NB4 (cell line): ENCODE results near the gene ABHD5.

Experiments
- DNase-seq: peaks from one replicate; pipeline ENCODE4 v3.0.0; 2010; ENCODE audit warnings: low read depth
- H3K4me3 ChIP-seq: one replicate; pipeline ENCODE4 v1.5.1; 2011; ENCODE audit warnings: mild to moderate bottlenecking, low read depth, low read length, moderate library complexity
- MYC ChIP-seq: IDR thresholded peaks from 2 replicates; pipeline ENCODE4 v1.6.1; 2011; ENCODE audit warnings: low read depth, low read length
- POLR2A ChIP-seq: IDR thresholded peaks from 2 replicates; pipeline ENCODE4 v1.6.1; 2011; ENCODE audit warnings: mild to moderate bottlenecking; ENCODE audit not compliant: insufficient read length; ENCODE audit errors: extremely low read depth
- TF ChIP-seq, protein P1 (sequence below): IDR thresholded peaks from one replicate; pipeline ENCODE4 v1.5.1; 2012; ENCODE audit warnings: low read depth, low read length
- TF ChIP-seq, protein P2 (sequence below): IDR thresholded peaks from 2 replicates; pipeline ENCODE4 v1.6.1; 2011; ENCODE audit warnings: low read depth, low read length

Gene ABHD5

DNA sequence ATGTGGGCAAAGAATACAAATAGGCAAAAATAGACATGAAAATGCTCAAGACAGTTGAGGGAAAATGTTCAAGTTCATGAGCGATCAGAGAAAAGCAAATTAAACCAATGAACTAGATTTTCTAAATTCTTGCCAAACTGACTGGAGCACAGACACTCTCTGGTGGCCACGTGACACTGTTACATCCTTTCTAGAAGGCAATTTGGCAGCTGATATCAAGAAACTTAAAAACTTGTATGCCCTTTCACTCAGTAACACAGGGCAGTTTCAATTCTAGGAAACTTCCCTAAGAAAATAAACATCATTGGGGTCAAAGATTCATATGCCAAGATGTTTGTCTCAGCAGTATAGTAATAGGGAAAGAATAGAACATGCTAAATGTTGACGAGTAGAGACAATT lies 52.2 kb downstream of the ABHD5 start:
- no peak for DNase-seq
- TF ChIP-seq POLR2A (no peak), MYC (no peak)
- TF ChIP-seq, protein P1, sequence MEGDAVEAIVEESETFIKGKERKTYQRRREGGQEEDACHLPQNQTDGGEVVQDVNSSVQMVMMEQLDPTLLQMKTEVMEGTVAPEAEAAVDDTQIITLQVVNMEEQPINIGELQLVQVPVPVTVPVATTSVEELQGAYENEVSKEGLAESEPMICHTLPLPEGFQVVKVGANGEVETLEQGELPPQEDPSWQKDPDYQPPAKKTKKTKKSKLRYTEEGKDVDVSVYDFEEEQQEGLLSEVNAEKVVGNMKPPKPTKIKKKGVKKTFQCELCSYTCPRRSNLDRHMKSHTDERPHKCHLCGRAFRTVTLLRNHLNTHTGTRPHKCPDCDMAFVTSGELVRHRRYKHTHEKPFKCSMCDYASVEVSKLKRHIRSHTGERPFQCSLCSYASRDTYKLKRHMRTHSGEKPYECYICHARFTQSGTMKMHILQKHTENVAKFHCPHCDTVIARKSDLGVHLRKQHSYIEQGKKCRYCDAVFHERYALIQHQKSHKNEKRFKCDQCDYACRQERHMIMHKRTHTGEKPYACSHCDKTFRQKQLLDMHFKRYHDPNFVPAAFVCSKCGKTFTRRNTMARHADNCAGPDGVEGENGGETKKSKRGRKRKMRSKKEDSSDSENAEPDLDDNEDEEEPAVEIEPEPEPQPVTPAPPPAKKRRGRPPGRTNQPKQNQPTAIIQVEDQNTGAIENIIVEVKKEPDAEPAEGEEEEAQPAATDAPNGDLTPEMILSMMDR: no peak
- TF ChIP-seq, protein P2, sequence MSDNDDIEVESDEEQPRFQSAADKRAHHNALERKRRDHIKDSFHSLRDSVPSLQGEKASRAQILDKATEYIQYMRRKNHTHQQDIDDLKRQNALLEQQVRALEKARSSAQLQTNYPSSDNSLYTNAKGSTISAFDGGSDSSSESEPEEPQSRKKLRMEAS: peak; percentile 49; the same call in 1 of the 2 replicates

DNA sequence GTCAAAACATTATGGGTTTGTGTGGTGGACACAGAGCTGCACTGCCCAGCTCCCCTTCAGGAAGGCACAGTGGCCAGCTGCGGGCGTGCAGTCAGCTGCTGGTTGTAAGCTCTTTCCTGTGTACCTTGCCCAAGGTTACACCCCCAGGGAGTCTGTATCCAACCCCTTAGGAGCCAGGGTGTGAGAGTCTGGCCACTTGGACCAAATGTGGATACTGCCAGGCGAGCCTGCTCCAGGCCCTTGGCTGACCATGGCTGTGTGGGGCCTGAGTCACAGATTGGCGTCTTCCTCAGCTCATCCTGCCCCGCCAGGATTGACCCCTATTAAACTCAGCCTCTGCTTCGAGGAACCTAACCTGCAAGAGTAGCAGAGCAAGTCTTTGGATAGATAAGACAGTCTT lies 56.9 kb downstream of the ABHD5 start:
- H3K4me3 ChIP-seq: no peak overlapping the region
- no peak for DNase-seq

More for the DNA sequence above, 52.2 kb downstream of the ABHD5 start:
- no peak overlapping the region for H3K4me3 ChIP-seq

DNA sequence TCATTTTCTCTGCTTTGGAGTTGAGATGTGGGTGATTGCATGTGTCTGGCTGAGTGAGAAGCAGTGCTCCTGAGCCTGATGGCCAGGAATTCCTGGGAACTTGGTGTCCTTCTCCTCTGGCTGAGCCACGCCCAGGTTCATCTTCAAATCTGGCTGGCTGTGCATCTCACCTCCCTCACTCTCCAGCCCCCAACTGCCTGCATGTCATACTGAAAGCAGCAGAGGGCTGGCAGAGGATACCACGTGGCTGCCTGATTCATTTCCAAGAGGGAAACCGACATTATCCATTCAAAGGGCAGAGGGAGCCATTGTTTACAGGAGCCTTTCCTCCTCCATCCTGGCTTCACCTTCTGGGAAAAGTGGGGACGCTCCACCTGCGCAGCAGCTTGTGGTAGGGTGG lies 57.4 kb downstream of the ABHD5 start:
- no peak overlapping the region for H3K4me3 ChIP-seq
- TF ChIP-seq, protein P2: no peak
- TF ChIP-seq MYC (no peak), POLR2A (no peak)
- TF ChIP-seq, protein P1: no peak
- DNase-seq: no peak

More for the DNA sequence above, 56.9 kb downstream of the ABHD5 start:
- TF ChIP-seq POLR2A: no peak
- no peak for TF ChIP-seq MYC
- TF ChIP-seq, protein P2: no peak
- TF ChIP-seq, protein P1: no peak

DNA sequence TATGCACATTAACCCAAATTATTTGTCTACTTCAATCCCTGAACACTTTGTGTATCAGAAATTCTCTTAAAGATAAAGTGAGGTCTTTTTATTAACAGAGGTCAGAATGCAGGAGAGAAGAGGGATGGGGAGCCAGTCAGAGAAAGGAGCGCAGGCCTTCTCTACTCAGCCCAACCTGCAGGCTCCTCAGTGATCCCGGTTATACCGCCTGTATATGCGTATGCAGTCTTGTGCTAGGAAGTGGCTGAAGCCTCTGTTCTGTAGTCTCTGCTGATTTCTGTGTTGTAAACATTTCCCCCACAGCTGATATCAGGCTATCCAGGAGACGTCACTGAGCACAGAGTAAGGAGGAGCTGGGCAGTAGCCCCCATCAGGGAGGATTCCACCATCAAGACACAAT lies 57.9 kb downstream of the ABHD5 start:
- no peak overlapping the region for H3K4me3 ChIP-seq
- no peak for DNase-seq
- TF ChIP-seq, protein P1: no peak
- TF ChIP-seq, protein P2: no peak

DNA sequence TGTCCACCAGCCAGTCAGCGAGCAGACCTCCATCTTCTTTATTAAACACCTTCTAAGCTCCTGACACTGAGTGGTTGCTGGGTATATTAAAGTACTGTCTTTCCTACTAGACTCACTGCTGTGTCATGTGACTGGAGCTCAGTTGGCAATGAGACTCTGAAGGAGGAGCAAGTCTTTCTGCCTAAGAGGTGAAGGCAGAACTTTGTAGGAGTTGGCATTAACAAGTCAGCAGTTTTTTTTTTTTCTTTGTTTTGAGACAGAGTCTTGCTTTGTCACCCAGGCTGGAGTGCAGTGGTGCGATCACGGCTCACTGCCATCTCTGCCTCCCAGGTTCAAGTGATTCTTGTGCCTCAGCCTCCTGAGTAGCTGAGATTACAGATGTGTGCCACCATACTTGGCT lies 62.2 kb downstream of the ABHD5 start:
- no peak for DNase-seq
- H3K4me3 ChIP-seq: no peak overlapping the region
- no peak for TF ChIP-seq POLR2A

DNA sequence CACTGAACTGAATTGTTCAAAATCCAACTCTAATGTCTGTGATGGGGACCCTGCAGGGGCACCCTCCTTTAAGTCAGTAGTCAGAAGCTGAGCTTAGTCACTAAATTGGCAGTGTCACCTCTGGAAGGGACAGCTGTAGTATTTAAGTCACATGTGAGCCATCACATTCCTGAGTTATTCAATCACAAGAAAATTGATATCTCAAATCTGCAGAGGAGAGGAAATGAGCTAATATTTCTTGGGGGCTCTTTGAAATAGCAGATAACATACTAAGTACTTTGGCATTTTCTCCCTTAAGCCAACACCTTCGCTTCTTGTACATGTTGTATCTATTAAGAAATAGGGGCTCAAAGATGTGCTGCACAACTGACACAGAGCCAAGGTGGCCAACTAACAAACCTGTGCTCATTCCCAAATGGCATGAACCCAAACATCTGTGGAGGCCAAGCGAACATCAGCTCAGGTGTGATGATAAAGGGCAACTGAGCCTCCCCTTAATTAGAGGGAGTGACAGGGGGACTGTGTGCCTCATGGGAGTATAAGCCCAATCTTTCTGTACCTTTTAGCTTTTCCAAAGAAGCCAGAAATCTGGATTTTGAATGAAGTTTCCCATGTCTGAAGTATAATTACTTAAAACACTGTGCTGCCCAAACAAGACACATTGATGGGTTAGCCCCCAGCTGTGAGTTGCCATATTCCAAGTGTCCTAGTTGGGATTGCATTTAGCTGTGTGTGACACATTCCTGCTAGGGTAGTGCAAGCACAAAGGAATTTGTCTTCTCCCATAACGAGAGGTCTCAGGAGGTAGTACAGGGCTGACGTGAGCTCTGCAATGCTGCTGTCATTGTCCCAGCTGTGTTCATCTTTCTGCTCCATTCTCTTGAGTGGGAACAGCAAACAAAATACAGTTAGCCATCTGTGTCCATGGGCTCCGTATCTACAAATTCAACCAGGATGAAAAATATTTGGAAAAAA lies 63.3 kb downstream of the ABHD5 start:
- DNase-seq: no peak
- TF ChIP-seq POLR2A: no peak
- no peak for TF ChIP-seq MYC
- TF ChIP-seq, protein P1: no peak
- TF ChIP-seq, protein P2: no peak
- H3K4me3 ChIP-seq: no peak overlapping the region
